Uterus (tissue), 4 donors: ENCODE measurements around the gene TMEM178B. TPM values are rescaled to one million over a fixed set of nuclear protein-coding genes. Genes with fewer than 3 reads are reported as not detected.

Experiments used
- DNase-seq, 2 donors: peaks; one replicate each; pipeline ENCODE4 v3.0.0-alpha.2; 2019 to 2020
- H3K27ac ChIP-seq, 2 donors: fragments of 200-600 bp; sonication (generic); 1 replicate in 1 of 2; 2 replicates in 1 of 2; pipeline ENCODE4 v1.5.1; 2016 to 2018
- H3K27me3 ChIP-seq, 2 donors: fragments of 200-600 bp; sonication (generic); one replicate each; pipeline ENCODE4 v1.5.1; 2018 to 2019; ENCODE audit warnings: control low read depth in 1 of 2
- H3K36me3 ChIP-seq, 2 donors: fragments of 200-600 bp; sonication (generic); one replicate each; pipeline ENCODE4 v1.5.1; 2019; ENCODE audit warnings: control low read depth in 1 of 2
- H3K4me1 ChIP-seq, 2 donors: fragments of 200-600 bp; sonication (generic); one replicate each; pipeline ENCODE4 v1.5.1; 2018 to 2019; ENCODE audit warnings: control low read depth in 1 of 2
- H3K4me3 ChIP-seq, 2 donors: fragments of 200-600 bp; sonication (generic); 1 replicate in 1 of 2; 2 replicates in 1 of 2; pipeline ENCODE4 v1.5.1; 2018 to 2019; ENCODE audit warnings: mild to moderate bottlenecking in 1 of 2
- H3K9me3 ChIP-seq, 2 donors: fragments of 200-600 bp; sonication (generic); one replicate each; pipeline ENCODE4 v1.5.1; 2019; ENCODE audit warnings: control low read depth in 1 of 2
- POLR2A ChIP-seq, 2 donors: fragments of 450-650 bp; IDR thresholded peaks; one replicate each; pipeline ENCODE4 v1.6.1; 2016; ENCODE audit warnings: antibody characterized with exemption in 2 of 2, mild to moderate bottlenecking in 1 of 2, moderate library complexity in 1 of 2
- intact Hi-C: fragments of 100-400 bp; cut with DNase I; formaldehyde crosslinking; loops from one replicate; pipeline ENCODE4 v1.15.1; 2023; ENCODE audit warnings: low total_unique reads
- total RNA-seq, 4 donors: library from RNA; depleted of rRNA in 3 of 4; stranded (reverse); fragments of >200 nt in 3 of 4; gene quantifications; one replicate each; pipeline versions ENCODE4 v1.1.0 to v1.2.4, GENCODE V29; 2014 to 2023
- TF ChIP-seq, protein P1 (sequence below), 4 experiments: fragments of 200-600 bp in 2 of 4; fragments of 450-650 bp in 2 of 4; sonication (generic) in 2 of 4; IDR thresholded peaks; one replicate each; pipeline ENCODE4 v1.5.1; 2016 to 2019; ENCODE audit warnings: antibody characterized with exemption in 4 of 4, mild to moderate bottlenecking in 2 of 4, moderate library complexity in 1 of 4
- donor health status: DM: yes; HTN: yes; CAD: no.

Gene TMEM178B
- total RNA-seq, 4 donors from 2014 or later, result 0.76 to 3.0 TPM; not detected in 2

DNA sequence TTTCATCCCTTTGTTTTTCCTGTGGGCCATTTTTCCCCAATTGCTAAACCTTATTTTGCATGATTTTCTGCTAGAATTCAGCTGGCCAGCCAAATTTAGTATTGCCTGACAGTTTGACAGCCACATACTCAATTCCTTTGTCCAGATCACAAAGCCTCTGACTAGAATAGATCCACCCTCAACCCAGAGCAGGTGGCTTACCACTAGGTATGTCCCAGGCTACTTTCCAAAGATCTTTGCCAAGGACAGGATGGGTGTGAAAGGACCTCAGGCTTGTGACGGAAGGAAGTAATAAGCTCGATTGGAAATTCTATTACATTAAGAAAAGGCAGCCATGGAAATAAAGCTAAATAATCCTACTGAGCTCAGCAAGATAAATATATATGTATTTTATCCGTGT lies 426.7 kb downstream of the TMEM178B start:
- intact Hi-C loops, result no loop called here
- H3K9me3 ChIP-seq, result no peaks in the 10 kb centered on the region
- no peak for DNase-seq
- no peak for TF ChIP-seq POLR2A (IDR thresholded peaks at IDR 0.05)
- TF ChIP-seq, protein P1, sequence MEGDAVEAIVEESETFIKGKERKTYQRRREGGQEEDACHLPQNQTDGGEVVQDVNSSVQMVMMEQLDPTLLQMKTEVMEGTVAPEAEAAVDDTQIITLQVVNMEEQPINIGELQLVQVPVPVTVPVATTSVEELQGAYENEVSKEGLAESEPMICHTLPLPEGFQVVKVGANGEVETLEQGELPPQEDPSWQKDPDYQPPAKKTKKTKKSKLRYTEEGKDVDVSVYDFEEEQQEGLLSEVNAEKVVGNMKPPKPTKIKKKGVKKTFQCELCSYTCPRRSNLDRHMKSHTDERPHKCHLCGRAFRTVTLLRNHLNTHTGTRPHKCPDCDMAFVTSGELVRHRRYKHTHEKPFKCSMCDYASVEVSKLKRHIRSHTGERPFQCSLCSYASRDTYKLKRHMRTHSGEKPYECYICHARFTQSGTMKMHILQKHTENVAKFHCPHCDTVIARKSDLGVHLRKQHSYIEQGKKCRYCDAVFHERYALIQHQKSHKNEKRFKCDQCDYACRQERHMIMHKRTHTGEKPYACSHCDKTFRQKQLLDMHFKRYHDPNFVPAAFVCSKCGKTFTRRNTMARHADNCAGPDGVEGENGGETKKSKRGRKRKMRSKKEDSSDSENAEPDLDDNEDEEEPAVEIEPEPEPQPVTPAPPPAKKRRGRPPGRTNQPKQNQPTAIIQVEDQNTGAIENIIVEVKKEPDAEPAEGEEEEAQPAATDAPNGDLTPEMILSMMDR (IDR thresholded peaks at IDR 0.05), result no peak
- no peak overlapping the region for H3K27ac ChIP-seq
- H3K4me1 ChIP-seq, result no peaks in the 10 kb centered on the region
- no peaks in the 10 kb centered on the region for H3K36me3 ChIP-seq
- no peak overlapping the region for H3K4me3 ChIP-seq
- H3K27me3 ChIP-seq, result no peaks in the 10 kb centered on the region

DNA sequence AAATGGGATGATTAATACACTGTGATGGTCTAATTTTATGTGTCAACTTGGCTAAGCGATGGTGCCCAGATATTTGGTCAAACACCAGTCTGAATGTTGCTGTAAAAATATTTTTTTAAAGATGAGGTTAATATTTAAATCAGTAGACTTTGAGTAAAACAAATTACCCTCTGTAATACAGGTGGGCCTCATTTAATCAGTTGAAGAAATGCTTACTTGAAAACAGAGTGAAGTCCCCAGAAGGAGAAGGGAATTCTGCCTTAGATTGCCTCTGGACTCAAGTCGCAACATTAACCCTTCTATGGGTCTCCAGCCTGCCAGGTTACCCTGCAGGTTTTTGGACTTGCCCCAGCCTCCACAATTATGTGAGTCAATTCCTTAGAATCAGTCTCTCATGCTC lies 427.6 kb downstream of the TMEM178B start:
- no peaks in the 10 kb centered on the region for H3K4me1 ChIP-seq
- H3K9me3 ChIP-seq, result no peaks in the 10 kb centered on the region
- no peak for DNase-seq
- no peak overlapping the region for H3K27ac ChIP-seq
- no peaks in the 10 kb centered on the region for H3K36me3 ChIP-seq
- H3K27me3 ChIP-seq, result no peaks in the 10 kb centered on the region
- intact Hi-C loops, result no loop called here
- TF ChIP-seq POLR2A (IDR thresholded peaks at IDR 0.05), result no peak
- TF ChIP-seq, protein P1 (IDR thresholded peaks at IDR 0.05), result no peak
- no peak overlapping the region for H3K4me3 ChIP-seq

- TF ChIP-seq, protein P1 (IDR thresholded peaks at IDR 0.05), result no peak
- no peak for TF ChIP-seq POLR2A (IDR thresholded peaks at IDR 0.05)
- Histone ChIP-seq H3K36me3 (no peaks in the 10 kb centered on the region), H3K27ac (no peak overlapping the region), H3K9me3 (no peaks in the 10 kb centered on the region), H3K27me3 (no peaks in the 10 kb centered on the region), H3K4me1 (peaks cover 0 to 3% of the 10 kb centered on the region in 2 donors), H3K4me3 (no peak overlapping the region)
- DNase-seq, result no peak
- intact Hi-C loops, result no loop called here
Observed at GRCh38 chr7:141511316-141511675, 437.4 kb downstream of the TMEM178B start.

DNA sequence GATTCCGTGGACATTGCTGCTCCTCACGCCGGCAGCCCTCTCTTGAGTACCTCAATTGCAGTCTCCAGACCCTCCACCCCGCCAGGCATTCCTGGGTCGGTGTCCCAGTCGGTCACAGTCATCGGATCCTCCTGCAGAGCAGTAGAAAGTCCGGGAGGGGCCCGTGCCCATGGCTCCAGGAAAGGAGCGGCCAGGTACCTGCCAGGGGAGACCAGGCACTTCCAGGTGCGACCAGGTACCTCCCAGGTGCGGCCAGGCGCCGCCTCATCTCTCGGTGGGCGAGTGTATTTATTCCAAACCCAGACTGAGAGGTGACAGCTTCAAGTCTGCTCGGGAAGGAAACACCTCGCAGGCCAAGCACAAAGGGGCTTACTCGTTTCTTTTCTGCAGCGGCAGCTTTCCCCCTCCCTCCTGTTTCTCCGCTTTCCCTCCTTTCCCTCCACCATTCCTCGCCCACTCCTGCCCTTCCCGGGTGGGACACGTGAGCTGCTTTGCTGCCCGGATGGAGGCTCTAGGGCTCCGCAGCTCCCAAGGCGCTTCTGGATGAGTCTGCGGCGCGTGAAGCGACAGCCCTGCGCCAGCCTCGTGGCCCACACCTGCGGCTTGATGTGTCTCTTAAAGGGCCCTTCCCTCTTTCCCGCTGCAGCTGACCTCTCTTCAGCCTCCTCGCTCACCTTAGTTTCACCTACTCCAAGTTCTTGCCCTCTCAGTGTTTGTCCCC lies 438.0 kb downstream of the TMEM178B start:
- intact Hi-C loops, result no loop called here
- TF ChIP-seq POLR2A (IDR thresholded peaks at IDR 0.05), result no peak
- TF ChIP-seq, protein P1 (IDR thresholded peaks at IDR 0.05), result no peak
- no peak for DNase-seq
- H3K36me3 ChIP-seq, result no peaks in the 10 kb centered on the region
- peaks cover 0 to 3% of the 10 kb centered on the region in 2 donors for H3K4me1 ChIP-seq
- no peaks in the 10 kb centered on the region for H3K9me3 ChIP-seq
- no peak overlapping the region for H3K4me3 ChIP-seq
- no peak overlapping the region for H3K27ac ChIP-seq
- no peaks in the 10 kb centered on the region for H3K27me3 ChIP-seq

DNA sequence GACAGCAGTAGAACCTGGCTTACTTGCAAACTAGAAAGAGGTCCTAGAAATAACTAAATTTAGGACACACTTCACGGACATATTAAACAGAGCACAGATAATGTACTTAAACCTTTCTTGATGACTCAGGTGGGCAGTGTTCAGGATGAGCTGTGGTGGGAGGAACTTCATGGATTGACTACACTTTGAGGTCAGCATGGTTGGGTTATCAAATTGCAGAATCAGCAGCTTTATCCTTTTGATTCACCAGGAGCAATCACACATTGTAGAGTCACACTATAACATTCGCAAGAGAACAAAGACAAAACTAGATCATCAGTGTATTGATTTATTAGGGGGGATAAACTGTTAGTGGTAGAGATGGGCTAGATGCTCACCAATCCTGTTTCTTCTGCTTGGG lies 438.7 kb downstream of the TMEM178B start:
- intact Hi-C loops, result no loop called here
- no peak for TF ChIP-seq POLR2A (IDR thresholded peaks at IDR 0.05)
- TF ChIP-seq, protein P1 (IDR thresholded peaks at IDR 0.05), result no peak

More for the DNA sequence above, 438.7 kb downstream of the TMEM178B start:
- H3K36me3 ChIP-seq, result no peaks in the 10 kb centered on the region
- H3K27me3 ChIP-seq, result no peaks in the 10 kb centered on the region
- H3K4me3 ChIP-seq, result no peak overlapping the region
- H3K27ac ChIP-seq, result no peak overlapping the region
- no peak for DNase-seq
- H3K4me1 ChIP-seq, result peaks cover 0 to 3% of the 10 kb centered on the region in 2 donors
- no peaks in the 10 kb centered on the region for H3K9me3 ChIP-seq
